HepG2 (cell line): ENCODE data around the gene NMRAL1. TPM values are rescaled to one million over a fixed set of nuclear protein-coding genes. Genes with fewer than 3 reads are reported as not detected.

Experiments
- ATAC-seq: fragments of 200-7000 bp; cut with Tn5 transposase; 3 replicates; pipeline ENCODE4 v1.9.1; 2020; ENCODE audit warnings: mild to moderate bottlenecking, moderate library complexity
- BruUV-seq: library from RNA; stranded (reverse); fragments of 400-500 nt; replicated peaks from 2 replicates; lab custom pipeline; 2021; lab: Mats Ljungman, UMichigan
- CTCF ChIA-PET: fragments of 300-600 bp; formaldehyde crosslinking; extraction: SDS; loops from one replicate; lab custom pipeline; 2021; ENCODE audit warnings: low total read pairs, inconsistent platforms, low intra/inter-chr PET ratio; lab: Yijun Ruan, JAX
- POLR2A ChIA-PET: fragments of 350-600 bp; sonication (Branson Sonifier 250); formaldehyde crosslinking; loops from one replicate; lab custom pipeline; 2020; ENCODE audit warnings: antibody characterized with exemption, inconsistent platforms; lab: Yijun Ruan, JAX
- DNase-seq: peaks from one replicate; pipeline ENCODE4 v3.0.0-alpha.2; 2015; ENCODE audit warnings: low spot score
- FAIRE-seq: peaks from 3 replicates; lab custom pipeline; 2011; peaks lifted over from hg19 to GRCh38; lab: Jason Lieb, UNC
- H2AFZ ChIP-seq: one replicate; pipeline ENCODE4 v1.6.1; 2011; ENCODE audit warnings: low read length, inconsistent platforms
- H3K27ac ChIP-seq: fragments of 300-600 bp; 3 replicates; pipeline ENCODE4 v1.8.0; 2011; ENCODE audit warnings: mixed run types, mild to moderate bottlenecking, mixed read lengths, low read length, inconsistent platforms; ENCODE audit not compliant: insufficient read depth; ENCODE audit errors: extremely low read length
- H3K27me3 ChIP-seq, 2 experiments: fragments of 200-600 bp in 1 of 2; 2 replicates in 1 of 2; 3 replicates in 1 of 2; pipeline versions ENCODE4 v1.6.0 to v1.8.0; 2011; ENCODE audit warnings: low read length in 2 of 2, mild to moderate bottlenecking in 2 of 2, moderate library complexity in 2 of 2, inconsistent platforms in 1 of 2; ENCODE audit not compliant: insufficient read depth in 2 of 2, control insufficient read depth in 1 of 2
- H3K36me3 ChIP-seq, 2 experiments: fragments of 200-600 bp in 1 of 2; replicated peaks in 1 of 2; 2 replicates in 1 of 2; 3 replicates in 1 of 2; pipeline versions ENCODE4 v1.5.1 to v1.8.0; 2011; ENCODE audit warnings: low read length in 2 of 2, inconsistent platforms in 1 of 2; ENCODE audit not compliant: insufficient read depth in 2 of 2, control insufficient read depth in 1 of 2
- H3K4me1 ChIP-seq: 2 replicates; pipeline ENCODE4 v1.5.1; 2012; ENCODE audit warnings: low read length, inconsistent platforms; ENCODE audit not compliant: insufficient read depth
- H3K4me2 ChIP-seq: 2 replicates; pipeline ENCODE4 v1.6.0; 2011; ENCODE audit warnings: low read depth, low read length, inconsistent platforms
- H3K4me3 ChIP-seq, 3 experiments: fragments of 200-600 bp in 1 of 3; sonication (generic), shearing (Covaris generic) in 1 of 3; replicated peaks in 1 of 3; 2 replicates each; pipeline ENCODE4 v1.5.1; 2011 to 2016; ENCODE audit warnings: low read length in 3 of 3, inconsistent platforms in 2 of 3, low read depth in 2 of 3, mild to moderate bottlenecking in 2 of 3, control low read depth in 1 of 3, mixed read lengths in 1 of 3; ENCODE audit not compliant: insufficient read depth in 1 of 3
- H3K79me2 ChIP-seq: one replicate; pipeline ENCODE4 v1.6.1; 2011; ENCODE audit warnings: low read length, inconsistent platforms; ENCODE audit not compliant: insufficient read depth
- H3K9ac ChIP-seq: 2 replicates; pipeline ENCODE4 v1.6.0; 2011; ENCODE audit warnings: mild to moderate bottlenecking, low read depth, low read length, inconsistent platforms; ENCODE audit not compliant: insufficient read depth
- H3K9me3 ChIP-seq: 2 replicates; pipeline ENCODE4 v1.5.1; 2012; ENCODE audit warnings: mild to moderate bottlenecking, low read length
- H4K20me1 ChIP-seq: 2 replicates; pipeline ENCODE4 v1.6.0; 2011; ENCODE audit warnings: inconsistent platforms, mild to moderate bottlenecking, low read length, moderate library complexity; ENCODE audit not compliant: insufficient read depth
- CEBPB ChIP-seq: IDR thresholded peaks from 2 replicates; pipeline ENCODE4 v1.6.1; 2011; ENCODE audit warnings: low read depth, low read length, improper control_type of control experiment, borderline replicate concordance
- FOSL2 ChIP-seq: sonication (generic); formaldehyde crosslinking; IDR thresholded peaks from 2 replicates; pipeline ENCODE4 v1.4.0; 2020; ENCODE audit warnings: missing genetic modification reagents
- FOXA1 ChIP-seq, 2 experiments: fragments of 450-650 bp in 1 of 2; sonication (generic) in 1 of 2; formaldehyde crosslinking in 1 of 2; IDR thresholded peaks; 2 replicates each; pipeline versions ENCODE4 v1.4.0 to v1.6.1; 2016 to 2020; ENCODE audit warnings: missing genetic modification reagents in 1 of 2
- FOXJ3 ChIP-seq: sonication (generic); formaldehyde crosslinking; IDR thresholded peaks from 2 replicates; pipeline ENCODE4 v1.4.0; 2020; ENCODE audit warnings: missing genetic modification reagents, mild to moderate bottlenecking, borderline replicate concordance
- IKZF1 ChIP-seq: fragments of 450-650 bp; IDR thresholded peaks from 2 replicates; pipeline ENCODE4 v1.7.1; 2016
- NR1H2 ChIP-seq: sonication (generic); formaldehyde crosslinking; IDR thresholded peaks from 2 replicates; pipeline ENCODE4 v1.8.1; 2022; ENCODE audit warnings: low read depth, missing genetic modification reagents, borderline replicate concordance
- TGIF2 ChIP-seq: IDR thresholded peaks from 2 replicates; pipeline ENCODE4 v1.6.1; 2016; ENCODE audit warnings: control low read depth, missing compliant biosample characterization
- ZBTB10 ChIP-seq: sonication (generic); formaldehyde crosslinking; IDR thresholded peaks from 2 replicates; pipeline ENCODE4 v1.4.0; 2020; ENCODE audit warnings: missing genetic modification reagents, borderline replicate concordance
- ZBTB43 ChIP-seq: sonication (generic); formaldehyde crosslinking; conservative IDR thresholded peaks from 2 replicates; pipeline ENCODE4 v1.4.0; 2020; ENCODE audit warnings: missing genetic modification reagents
- ZNF121 ChIP-seq: sonication (generic); formaldehyde crosslinking; IDR thresholded peaks from 2 replicates; pipeline ENCODE4 v1.5.0; 2020; ENCODE audit warnings: mild to moderate bottlenecking, missing genetic modification reagents
- ZSCAN25 ChIP-seq: sonication (generic); formaldehyde crosslinking; IDR thresholded peaks from 2 replicates; pipeline ENCODE4 v1.8.0; 2022; ENCODE audit warnings: mild to moderate bottlenecking, missing genetic modification reagents
- WGBS: methylation state at CpG from one replicate; pipeline ENCODE4 v1.1.6; 2017; ENCODE audit warnings: low lambda C conversion rate; 5-methylcytosine and 5-hydroxymethylcytosine counted together
- in situ Hi-C: cut with HindIII; loops from 2 replicates; pipeline ENCODE4 v1.10.0; 2017; ENCODE audit warnings: low pct_unique_long_range_greater_than_20kb; ENCODE audit not compliant: extremely low pct_ligation_motif_present
- intact Hi-C: fragments of 100-400 bp; cut with micrococcal nuclease; formaldehyde crosslinking; loops from one replicate; pipeline ENCODE4 v1.10.0; 2022; ENCODE audit not compliant: unreplicated experiment
- polyA plus RNA-seq, 8 experiments: library from polyadenylated mRNA; depleted of rRNA in 3 of 8; stranded (reverse) in 7 of 8; unstranded in 1 of 8; fragments of >200 nt; fragmentation: Illumina TruSeq in 4 of 8; extraction: Trizol in 4 of 8; gene quantifications; 2 replicates each; pipeline versions ENCODE4 v1.2.1 to v1.2.3, GENCODE V29; 2011 to 2016; ENCODE audit warnings: low read depth in 4 of 8, missing spikeins in 1 of 8, mixed read lengths in 1 of 8; ENCODE audit not compliant: insufficient read depth in 1 of 8
- total RNA-seq, 5 experiments: library from RNA; depleted of rRNA; stranded (reverse); fragments of >200 nt; fragmentation: Illumina TruSeq; extraction: Trizol; gene quantifications; 2 replicates each; pipeline ENCODE4 v1.2.3, GENCODE V29; 2016; ENCODE audit warnings: low read depth in 1 of 5
- TF ChIP-seq, protein P1 (sequence below): sonication (generic); formaldehyde crosslinking; IDR thresholded peaks from 2 replicates; pipeline ENCODE4 v1.4.0; 2020; ENCODE audit warnings: low read depth, missing genetic modification reagents

NMRAL1 gene
- total and polyA plus RNA-seq, 2 of the 13 experiments (the other 11 are each of a cell fraction or from before 2014, with no cell fraction given) = 30.8 to 33.1 TPM

- TF ChIP-seq ZNF121 (CRISPR knock-in tag) (no peak), FOXA1 (IDR thresholded peaks at IDR 0.05) (no peak), FOXA1 (CRISPR knock-in tag; IDR thresholded peaks at IDR 0.05) (no peak), TGIF2 (no peak), FOSL2 (CRISPR knock-in tag) (peak; percentile 61)
Measured at GRCh38 chr16:4477966-4478365, 3.5 kb upstream of the NMRAL1 start (continued).

- Histone ChIP-seq H3K9me3 (no peaks in the 10 kb centered on the region), H3K9ac (peak within 1 kb of the TSS; percentile 78), H3K4me3 (peak within 1 kb of the TSS; percentile 70 to 90 (median 75)), H3K4me1 (peaks cover 42% of the 10 kb centered on the region), H3K27me3 (no peaks in the 10 kb centered on the region), H3K4me2 (peak within 1 kb of the TSS; percentile 91), H3K27ac (peak within 1 kb of the TSS; percentile 78), H2AFZ (peak within 1 kb of the TSS; percentile 80), H3K36me3 (no peaks in the 10 kb centered on the region), H4K20me1 (no peaks in the 10 kb centered on the region), H3K79me2 (peaks cover 22% of the 10 kb centered on the region)
- DNase-seq (peak; percentile 86), ATAC-seq (peak; percentile 93), FAIRE-seq (peak; percentile 76)
- POLR2A ChIA-PET = interaction anchor here (0.6 to 10.7 kb wide), 16 partner anchors 9 to 184 kb away, joined by 3 to 175 read pairs (median 5); partner anchors contain the start of genes CDIP1, CORO7 and UBALD1
- no TSS peak for BruUV-seq
- intact Hi-C loops = loop anchor here (5.0 kb wide), 1 partner anchor 49 kb away; the partner anchor contains the start of gene DNAJA3
- WGBS = 42% methylated on average over 10 of the region's 70 CpGs
- in situ Hi-C loops = no loop called here
- CTCF ChIA-PET = no interaction called here
- TF ChIP-seq NR1H2 (CRISPR knock-in tag) (no peak), IKZF1 (no peak), CEBPB (no peak), ZBTB10 (no peak; the same call in 1 of the 2 replicates), ZBTB43 (peak; percentile 60; the same call in 1 of the 2 replicates), ZSCAN25 (CRISPR knock-in tag) (peak; percentile 74; the same call in 1 of the 2 replicates), FOXJ3 (CRISPR knock-in tag) (no peak)
- TF ChIP-seq, protein P1, sequence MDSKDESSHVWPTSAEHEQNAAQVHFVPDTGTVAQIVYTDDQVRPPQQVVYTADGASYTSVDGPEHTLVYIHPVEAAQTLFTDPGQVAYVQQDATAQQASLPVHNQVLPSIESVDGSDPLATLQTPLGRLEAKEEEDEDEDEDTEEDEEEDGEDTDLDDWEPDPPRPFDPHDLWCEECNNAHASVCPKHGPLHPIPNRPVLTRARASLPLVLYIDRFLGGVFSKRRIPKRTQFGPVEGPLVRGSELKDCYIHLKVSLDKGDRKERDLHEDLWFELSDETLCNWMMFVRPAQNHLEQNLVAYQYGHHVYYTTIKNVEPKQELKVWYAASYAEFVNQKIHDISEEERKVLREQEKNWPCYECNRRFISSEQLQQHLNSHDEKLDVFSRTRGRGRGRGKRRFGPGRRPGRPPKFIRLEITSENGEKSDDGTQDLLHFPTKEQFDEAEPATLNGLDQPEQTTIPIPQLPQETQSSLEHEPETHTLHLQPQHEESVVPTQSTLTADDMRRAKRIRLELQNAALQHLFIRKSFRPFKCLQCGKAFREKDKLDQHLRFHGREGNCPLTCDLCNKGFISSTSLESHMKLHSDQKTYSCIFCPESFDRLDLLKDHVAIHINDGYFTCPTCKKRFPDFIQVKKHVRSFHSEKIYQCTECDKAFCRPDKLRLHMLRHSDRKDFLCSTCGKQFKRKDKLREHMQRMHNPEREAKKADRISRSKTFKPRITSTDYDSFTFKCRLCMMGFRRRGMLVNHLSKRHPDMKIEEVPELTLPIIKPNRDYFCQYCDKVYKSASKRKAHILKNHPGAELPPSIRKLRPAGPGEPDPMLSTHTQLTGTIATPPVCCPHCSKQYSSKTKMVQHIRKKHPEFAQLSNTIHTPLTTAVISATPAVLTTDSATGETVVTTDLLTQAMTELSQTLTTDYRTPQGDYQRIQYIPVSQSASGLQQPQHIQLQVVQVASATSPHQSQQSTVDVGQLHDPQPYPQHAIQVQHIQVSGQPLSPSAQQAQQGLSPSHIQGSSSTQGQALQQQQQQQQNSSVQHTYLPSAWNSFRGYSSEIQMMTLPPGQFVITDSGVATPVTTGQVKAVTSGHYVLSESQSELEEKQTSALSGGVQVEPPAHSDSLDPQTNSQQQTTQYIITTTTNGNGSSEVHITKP = peak; percentile 87
Measured at GRCh38 chr16:4475880-4476788, 1.7 kb upstream of the NMRAL1 start, which contains the start of gene HMOX2. Gene HMOX2, plus strand, starts transcription at chr16:4476398. Its CDS starts 29,127 bp downstream, at chr16:4505525.
